SK-N-SH (cell line): ENCODE data around the gene GRM2. TPM values are rescaled to one million over a fixed set of nuclear protein-coding genes. Genes with fewer than 3 reads are reported as not detected.

Source experiments
- CTCF ChIA-PET: fragments of 300-600, 350-600 bp; formaldehyde crosslinking; extraction: SDS; loops from one replicate; lab custom pipeline; 2021; lab: Yijun Ruan, JAX
- POLR2A ChIA-PET: fragments of 350-600 bp; sonication (Branson Sonifier 250); formaldehyde crosslinking; extraction: SDS; loops from one replicate; lab custom pipeline; 2020; ENCODE audit warnings: antibody characterized with exemption, inconsistent platforms; lab: Yijun Ruan, JAX
- DNase-seq: peaks from one replicate; pipeline ENCODE4 v3.0.0; 2012
- H2AFZ ChIP-seq: fragments of 200-600 bp; sonication (generic); 2 replicates; pipeline ENCODE4 v1.8.1; 2016; ENCODE audit warnings: antibody characterized with exemption, mild to moderate bottlenecking, low read depth
- H3F3A ChIP-seq: fragments of 200-600 bp; sonication (generic); replicated peaks from 2 replicates; pipeline ENCODE3; 2016; ENCODE audit warnings: antibody characterized with exemption, mild to moderate bottlenecking; ENCODE audit not compliant: insufficient read depth
- H3K27ac ChIP-seq, 2 experiments: fragments of 200-500 bp in 1 of 2; fragments of 200-600 bp in 1 of 2; sonication (Bioruptor generic) in 1 of 2; sonication (generic), shearing (Covaris generic) in 1 of 2; 2 replicates each; pipeline versions ENCODE4 v1.5.1 to v1.6.1; 2014 to 2016; ENCODE audit warnings: low read depth in 2 of 2, inconsistent platforms in 1 of 2, low read length in 1 of 2, mild to moderate bottlenecking in 1 of 2, mixed read lengths in 1 of 2
- H3K27me3 ChIP-seq: fragments of 200-600 bp; sonication (generic), shearing (Covaris generic); 2 replicates; pipeline ENCODE4 v1.6.1; 2016; ENCODE audit warnings: mixed run types; ENCODE audit not compliant: insufficient read depth
- H3K36me3 ChIP-seq, 2 experiments: fragments of 200-500 bp in 1 of 2; fragments of 200-600 bp in 1 of 2; sonication (Bioruptor generic) in 1 of 2; sonication (generic) in 1 of 2; replicated peaks in 1 of 2; 2 replicates each; pipeline versions ENCODE3 to v1.5.1; 2014 to 2016; ENCODE audit warnings: low read length in 1 of 2, mild to moderate bottlenecking in 1 of 2; ENCODE audit not compliant: insufficient read depth in 2 of 2, control insufficient read depth in 1 of 2
- H3K4me1 ChIP-seq, 2 experiments: fragments of 200-500 bp in 1 of 2; fragments of 200-600 bp in 1 of 2; sonication (Bioruptor generic) in 1 of 2; sonication (generic), shearing (Covaris generic) in 1 of 2; 2 replicates each; pipeline versions ENCODE4 v1.5.1 to v1.6.1; 2014 to 2016; ENCODE audit warnings: low read depth in 1 of 2, low read length in 1 of 2, mixed run types in 1 of 2; ENCODE audit not compliant: insufficient read depth in 2 of 2, control insufficient read depth in 1 of 2
- H3K4me2 ChIP-seq: fragments of 200-600 bp; sonication (generic), shearing (Covaris generic); 2 replicates; pipeline ENCODE4 v1.6.1; 2017; ENCODE audit warnings: mixed run types
- H3K4me3 ChIP-seq, 2 experiments: fragments of 200-500 bp in 1 of 2; fragments of 200-600 bp in 1 of 2; sonication (Bioruptor generic) in 1 of 2; sonication (generic), shearing (Covaris generic) in 1 of 2; 2 replicates each; pipeline versions ENCODE4 v1.5.1 to v1.8.1; 2014 to 2016; ENCODE audit warnings: low read depth in 2 of 2, inconsistent platforms in 1 of 2, low read length in 1 of 2, mild to moderate bottlenecking in 1 of 2, mixed read lengths in 1 of 2, moderate library complexity in 1 of 2
- H3K79me2 ChIP-seq: fragments of 200-600 bp; sonication (generic); 2 replicates; pipeline ENCODE4 v1.8.1; 2017; ENCODE audit warnings: mild to moderate bottlenecking; ENCODE audit not compliant: insufficient read depth
- H3K9ac ChIP-seq: fragments of 200-600 bp; sonication (generic); 2 replicates; pipeline ENCODE4 v1.6.1; 2017; ENCODE audit warnings: mixed run types
- H3K9me2 ChIP-seq: fragments of 200-600 bp; sonication (generic); 2 replicates; pipeline ENCODE4 v1.6.1; 2017; ENCODE audit warnings: mixed run types
- H3K9me3 ChIP-seq: fragments of 200-600 bp; sonication (generic); 2 replicates; pipeline ENCODE4 v1.6.1; 2017; ENCODE audit warnings: mixed run types, mild to moderate bottlenecking, moderate library complexity
- H4K20me1 ChIP-seq: fragments of 200-600 bp; sonication (generic); 2 replicates; pipeline ENCODE4 v1.6.1; 2017; ENCODE audit warnings: mild to moderate bottlenecking, mixed run types; ENCODE audit not compliant: insufficient read depth
- ELF1 ChIP-seq: IDR thresholded peaks from 2 replicates; pipeline ENCODE4 v1.4.0; 2012
- EP300 ChIP-seq, 2 experiments: IDR thresholded peaks; 2 replicates each; pipeline versions ENCODE4 v1.4.0 to v1.6.1; 2012; ENCODE audit warnings: borderline replicate concordance in 1 of 2, low read depth in 1 of 2, low read length in 1 of 2
- FOXJ3 ChIP-seq: sonication (generic); formaldehyde crosslinking; IDR thresholded peaks from 2 replicates; pipeline ENCODE4 v1.5.1; 2020; ENCODE audit warnings: mild to moderate bottlenecking, missing genetic modification reagents
- MEF2A ChIP-seq: IDR thresholded peaks from 2 replicates; pipeline ENCODE4 v1.4.0; 2012; ENCODE audit warnings: low read depth, borderline replicate concordance
- MXI1 ChIP-seq: IDR thresholded peaks from 2 replicates; pipeline ENCODE4 v1.6.1; 2012; ENCODE audit warnings: mild to moderate bottlenecking, low read depth, low read length, improper control_type of control experiment
- TAF1 ChIP-seq: IDR thresholded peaks from 2 replicates; pipeline ENCODE4 v1.6.1; 2012; ENCODE audit warnings: low read depth, mild to moderate bottlenecking, low read length, moderate library complexity, borderline replicate concordance
- TCF12 ChIP-seq: IDR thresholded peaks from 2 replicates; pipeline ENCODE4 v1.4.0; 2012
- TEAD4 ChIP-seq: IDR thresholded peaks from 2 replicates; pipeline ENCODE4 v1.4.0; 2012; ENCODE audit warnings: mild to moderate bottlenecking, borderline replicate concordance; ENCODE audit not compliant: insufficient read depth
- YY1 ChIP-seq: IDR thresholded peaks from 2 replicates; pipeline ENCODE4 v1.4.0; 2012; ENCODE audit warnings: low read depth, mild to moderate bottlenecking
- WGBS: methylation state at CpG from one replicate; pipeline ENCODE4 v1.1.6; 2017; ENCODE audit warnings: low lambda C conversion rate; 5-methylcytosine and 5-hydroxymethylcytosine counted together
- polyA plus RNA-seq, 3 experiments: library from polyadenylated mRNA; depleted of rRNA; stranded (reverse); fragments of >200 nt; gene quantifications; 2 replicates each; pipeline ENCODE4 v1.2.3, GENCODE V29; 2012
- TF ChIP-seq, protein P1 (sequence below): fragments of 150-350 bp; IDR thresholded peaks from 2 replicates; pipeline ENCODE4 v1.6.1; 2016; ENCODE audit warnings: mild to moderate bottlenecking, low read depth, low read length
- TF ChIP-seq, protein P2 (sequence below): IDR thresholded peaks from 2 replicates; pipeline ENCODE4 v1.4.0; 2012; ENCODE audit warnings: low read depth
- TF ChIP-seq, protein P3 (sequence below): IDR thresholded peaks from 2 replicates; pipeline ENCODE4 v1.4.0; 2012; ENCODE audit warnings: low read depth, borderline replicate concordance
- TF ChIP-seq, protein P4 (sequence below): IDR thresholded peaks from 2 replicates; pipeline ENCODE4; 2012

The GRM2 gene
- polyA plus RNA-seq, 1 of the 3 experiments (the other 2 are of a cell fraction): 0.15 TPM

DNA sequence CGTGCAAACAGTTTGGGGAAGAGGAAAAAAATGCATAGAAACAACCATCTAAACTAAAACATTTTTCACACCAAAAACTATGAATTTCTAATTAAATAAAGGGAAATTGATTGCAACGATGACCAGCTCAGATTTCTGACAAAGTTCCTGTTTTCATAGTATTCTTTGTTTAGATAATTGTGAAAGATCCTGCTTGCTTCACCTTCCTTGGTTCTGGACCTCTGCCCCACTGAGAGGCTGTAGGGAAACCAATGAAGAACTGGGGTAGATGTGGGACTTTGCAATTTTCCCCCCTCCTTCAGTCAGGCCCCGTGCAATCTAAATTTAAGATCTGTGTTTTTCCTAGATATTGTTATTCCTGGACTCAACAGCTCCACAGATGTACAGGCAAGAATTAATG lies 49.6 kb upstream of the GRM2 start:
- Histone ChIP-seq H3K9me3 (no peaks in the 10 kb centered on the region), H3K9me2 (no peaks in the 10 kb centered on the region)
- TF ChIP-seq EP300 (IDR thresholded peaks at IDR 0.05; ENCODE audit: borderline replicate concordance in 1 of 2, low read depth in 1 of 2, low read length in 1 of 2) (no peak), MEF2A (no peak), MXI1 (no peak), TCF12 (no peak), YY1 (no peak), TAF1 (no peak), FOXJ3 (CRISPR knock-in tag) (no peak)
- TF ChIP-seq, protein P1, sequence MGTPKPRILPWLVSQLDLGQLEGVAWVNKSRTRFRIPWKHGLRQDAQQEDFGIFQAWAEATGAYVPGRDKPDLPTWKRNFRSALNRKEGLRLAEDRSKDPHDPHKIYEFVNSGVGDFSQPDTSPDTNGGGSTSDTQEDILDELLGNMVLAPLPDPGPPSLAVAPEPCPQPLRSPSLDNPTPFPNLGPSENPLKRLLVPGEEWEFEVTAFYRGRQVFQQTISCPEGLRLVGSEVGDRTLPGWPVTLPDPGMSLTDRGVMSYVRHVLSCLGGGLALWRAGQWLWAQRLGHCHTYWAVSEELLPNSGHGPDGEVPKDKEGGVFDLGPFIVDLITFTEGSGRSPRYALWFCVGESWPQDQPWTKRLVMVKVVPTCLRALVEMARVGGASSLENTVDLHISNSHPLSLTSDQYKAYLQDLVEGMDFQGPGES: no peak
- TF ChIP-seq, all 33 proteins: peak for 0
- H3K4me1 ChIP-seq: no peaks in the 10 kb centered on the region
- no peak overlapping the region for H3K27ac ChIP-seq
- H3K79me2 ChIP-seq: no peaks in the 10 kb centered on the region
- H3K4me3 ChIP-seq: no peak overlapping the region
- ChIA-PET POLR2A (no interaction called here), CTCF (interaction anchor here (0.7 to 6.2 kb wide), 4 partner anchors 12 to 982 kb away, joined by 3 to 47 read pairs (median 5); partner anchors contain the start of gene DOCK3)
- no peak overlapping the region for H3K9ac ChIP-seq
- peaks cover 35 to 45% of the 10 kb centered on the region in 2 experiments for H3K36me3 ChIP-seq
- H3F3A ChIP-seq: peaks cover 8% of the 10 kb centered on the region
- H3K4me2 ChIP-seq: no peak overlapping the region
- 79% methylated on average over 3 of the region's 3 CpGs for WGBS
- no peak overlapping the region for H2AFZ ChIP-seq
- DNase-seq: no peak
- no peaks in the 10 kb centered on the region for H3K27me3 ChIP-seq
- no peaks in the 10 kb centered on the region for H4K20me1 ChIP-seq

DNA sequence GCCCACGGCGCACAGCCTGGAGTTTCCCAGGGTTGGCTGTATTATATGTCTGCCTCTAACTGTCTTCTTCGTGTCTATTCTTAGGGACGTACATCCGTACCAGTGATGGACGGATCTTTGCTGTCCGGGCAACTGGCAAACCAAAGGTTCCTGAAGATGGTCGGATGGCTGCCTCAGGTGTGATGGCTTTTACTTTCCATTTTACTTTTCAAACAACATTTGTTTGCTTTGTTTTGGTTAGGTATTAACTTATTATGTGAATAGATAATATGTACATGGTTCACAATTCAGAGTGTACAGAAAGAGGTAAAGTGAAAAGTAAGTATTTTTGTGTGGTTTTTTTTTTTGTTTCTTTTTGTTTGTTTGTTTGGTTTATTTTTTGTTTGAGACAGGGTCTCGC lies 46.9 kb upstream of the GRM2 start:
- Histone ChIP-seq H3K79me2 (no peaks in the 10 kb centered on the region), H2AFZ (no peak overlapping the region), H3K27ac (no peak overlapping the region), H3K4me1 (no peaks in the 10 kb centered on the region), H3K9me2 (no peaks in the 10 kb centered on the region), H4K20me1 (no peaks in the 10 kb centered on the region), H3K36me3 (peaks cover 38 to 47% of the 10 kb centered on the region in 2 experiments), H3K27me3 (no peaks in the 10 kb centered on the region), H3K4me3 (no peak overlapping the region), H3K9ac (no peak overlapping the region), H3K4me2 (no peak overlapping the region), H3K9me3 (no peaks in the 10 kb centered on the region), H3F3A (peaks cover 3% of the 10 kb centered on the region)
- WGBS: 91% methylated on average over 9 of the region's 9 CpGs
- DNase-seq: no peak
- TF ChIP-seq, protein P2, sequence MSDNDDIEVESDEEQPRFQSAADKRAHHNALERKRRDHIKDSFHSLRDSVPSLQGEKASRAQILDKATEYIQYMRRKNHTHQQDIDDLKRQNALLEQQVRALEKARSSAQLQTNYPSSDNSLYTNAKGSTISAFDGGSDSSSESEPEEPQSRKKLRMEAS: no peak
- TF ChIP-seq ELF1 (no peak), TEAD4 (no peak)
- TF ChIP-seq, protein P3, sequence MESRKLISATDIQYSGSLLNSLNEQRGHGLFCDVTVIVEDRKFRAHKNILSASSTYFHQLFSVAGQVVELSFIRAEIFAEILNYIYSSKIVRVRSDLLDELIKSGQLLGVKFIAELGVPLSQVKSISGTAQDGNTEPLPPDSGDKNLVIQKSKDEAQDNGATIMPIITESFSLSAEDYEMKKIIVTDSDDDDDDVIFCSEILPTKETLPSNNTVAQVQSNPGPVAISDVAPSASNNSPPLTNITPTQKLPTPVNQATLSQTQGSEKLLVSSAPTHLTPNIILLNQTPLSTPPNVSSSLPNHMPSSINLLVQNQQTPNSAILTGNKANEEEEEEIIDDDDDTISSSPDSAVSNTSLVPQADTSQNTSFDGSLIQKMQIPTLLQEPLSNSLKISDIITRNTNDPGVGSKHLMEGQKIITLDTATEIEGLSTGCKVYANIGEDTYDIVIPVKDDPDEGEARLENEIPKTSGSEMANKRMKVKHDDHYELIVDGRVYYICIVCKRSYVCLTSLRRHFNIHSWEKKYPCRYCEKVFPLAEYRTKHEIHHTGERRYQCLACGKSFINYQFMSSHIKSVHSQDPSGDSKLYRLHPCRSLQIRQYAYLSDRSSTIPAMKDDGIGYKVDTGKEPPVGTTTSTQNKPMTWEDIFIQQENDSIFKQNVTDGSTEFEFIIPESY: no peak
- TF ChIP-seq, protein P4, sequence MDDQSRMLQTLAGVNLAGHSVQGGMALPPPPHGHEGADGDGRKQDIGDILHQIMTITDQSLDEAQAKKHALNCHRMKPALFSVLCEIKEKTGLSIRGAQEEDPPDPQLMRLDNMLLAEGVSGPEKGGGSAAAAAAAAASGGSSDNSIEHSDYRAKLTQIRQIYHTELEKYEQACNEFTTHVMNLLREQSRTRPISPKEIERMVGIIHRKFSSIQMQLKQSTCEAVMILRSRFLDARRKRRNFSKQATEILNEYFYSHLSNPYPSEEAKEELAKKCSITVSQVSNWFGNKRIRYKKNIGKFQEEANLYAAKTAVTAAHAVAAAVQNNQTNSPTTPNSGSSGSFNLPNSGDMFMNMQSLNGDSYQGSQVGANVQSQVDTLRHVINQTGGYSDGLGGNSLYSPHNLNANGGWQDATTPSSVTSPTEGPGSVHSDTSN: no peak
- TF ChIP-seq, protein P1: no peak
- POLR2A ChIA-PET: no interaction called here
- CTCF ChIA-PET: interaction anchor here (6.2 kb wide), 1 partner anchor 9 kb away, joined by 47 read pairs; no protein-coding TSS in a partner anchor
